Colon (tissue), 2 donors: ENCODE results near the gene ABCA2.
A peak's percentile ranks its signal among the peaks of the same experiment; 100 is the strongest.
"Not testable (repeated sequence)": the region's sequence is repeated elsewhere in the genome, so short reads cannot be mapped to it uniquely, and the experiment has no call there.

Experiments
- FAIRE-seq: peaks from 2 replicates; lab custom pipeline; 2012; peaks lifted over from hg19 to GRCh38; lab: Jason Lieb, UNC
- donor health status: control.
- donor health status: control.

ABCA2 gene

DNA sequence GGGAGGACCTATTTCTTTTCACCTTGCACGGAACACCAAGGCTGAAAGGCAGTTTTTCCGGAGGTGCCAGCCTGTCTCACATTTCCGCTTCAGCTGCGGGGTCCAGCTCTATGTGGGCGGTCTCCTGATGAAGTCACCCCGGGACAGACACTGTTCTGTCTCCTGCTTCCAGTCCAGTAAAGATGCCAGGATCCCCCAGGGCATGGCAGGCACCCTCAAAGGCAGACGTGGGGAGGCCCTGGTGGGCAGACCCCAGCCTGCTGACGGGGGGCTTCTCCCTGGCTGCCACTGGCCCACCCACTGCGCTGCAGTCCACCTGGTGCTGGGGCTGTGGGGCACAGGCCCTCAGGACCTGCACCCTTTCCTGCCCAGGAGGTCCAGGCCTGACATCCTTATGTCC is 34.8 kb upstream of the ABCA2 start:
- FAIRE-seq = not testable (repeated sequence)

DNA sequence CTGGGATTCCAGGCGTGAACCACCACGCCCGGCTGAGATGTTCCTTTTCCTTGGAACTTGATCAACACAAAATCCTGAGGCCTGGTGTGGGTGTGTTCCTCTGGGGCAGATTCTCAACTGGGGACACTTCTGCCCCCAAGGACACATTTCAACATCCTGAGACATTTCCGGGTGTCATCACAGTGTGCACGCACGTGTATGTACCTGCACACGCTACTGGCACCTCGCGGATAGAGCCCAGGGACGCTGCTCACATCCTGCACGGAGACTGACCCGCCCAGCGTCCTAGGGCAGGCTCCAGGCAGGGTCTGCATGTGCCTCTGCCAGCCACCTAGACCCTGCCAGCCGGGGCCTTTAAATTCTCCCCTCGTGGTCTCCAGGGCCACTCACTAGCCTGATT is 34.3 kb upstream of the ABCA2 start:
- no peak for FAIRE-seq

DNA sequence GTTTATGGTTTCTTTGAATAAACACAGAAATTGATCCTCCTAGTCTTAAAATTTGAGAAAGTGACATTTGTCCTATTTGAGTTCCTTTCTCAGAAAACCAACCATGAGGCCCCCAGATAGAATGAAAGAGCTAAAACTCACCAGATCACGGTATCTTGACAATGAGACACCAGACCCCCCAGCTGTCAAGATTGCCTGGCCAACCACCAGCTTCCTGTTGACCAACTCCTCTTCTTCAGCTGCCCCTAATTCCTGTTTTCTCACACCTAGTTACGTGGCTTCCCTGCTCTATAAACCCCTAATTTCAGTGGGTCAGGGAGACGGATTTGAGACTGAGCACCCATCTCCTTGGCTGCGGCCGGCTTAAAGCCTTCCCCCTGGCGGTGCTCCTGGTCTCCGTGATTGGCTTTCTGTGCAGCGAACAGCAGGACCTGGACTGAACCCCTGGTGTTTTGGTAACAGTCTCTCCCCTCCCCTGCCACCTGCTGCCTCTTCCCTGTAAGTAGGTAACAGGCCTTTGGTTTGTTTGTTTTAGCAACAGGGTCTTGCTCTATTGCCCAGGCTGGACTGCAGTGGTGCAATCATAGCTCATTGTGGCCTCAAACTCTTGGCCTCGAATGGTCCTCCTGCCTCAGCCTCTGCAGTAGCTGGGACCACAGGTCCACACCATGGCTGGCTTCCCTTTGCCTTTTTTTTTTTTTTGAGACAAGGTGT is 30.6 kb upstream of the ABCA2 start:
- FAIRE-seq = no peak

DNA sequence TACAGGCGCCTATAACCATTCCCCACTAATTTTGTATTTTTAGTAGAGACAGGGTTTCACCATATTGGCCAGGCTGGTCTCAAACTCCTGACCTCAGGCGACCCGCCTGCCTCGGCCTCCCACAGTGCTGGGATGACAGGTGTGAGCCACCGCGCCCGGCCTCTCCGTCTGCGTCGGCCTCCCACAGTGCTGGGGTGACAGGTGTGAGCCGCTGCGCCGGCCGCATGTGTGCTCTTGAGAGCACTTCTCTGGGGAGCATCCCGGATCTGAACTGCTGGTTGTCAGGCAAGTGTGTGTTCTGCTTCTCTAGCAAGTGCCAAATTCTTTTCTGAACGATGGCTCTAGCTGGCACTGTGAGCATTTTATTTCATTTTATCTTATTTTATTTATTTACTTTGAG is 29.5 kb upstream of the ABCA2 start:
- no peak for FAIRE-seq

DNA sequence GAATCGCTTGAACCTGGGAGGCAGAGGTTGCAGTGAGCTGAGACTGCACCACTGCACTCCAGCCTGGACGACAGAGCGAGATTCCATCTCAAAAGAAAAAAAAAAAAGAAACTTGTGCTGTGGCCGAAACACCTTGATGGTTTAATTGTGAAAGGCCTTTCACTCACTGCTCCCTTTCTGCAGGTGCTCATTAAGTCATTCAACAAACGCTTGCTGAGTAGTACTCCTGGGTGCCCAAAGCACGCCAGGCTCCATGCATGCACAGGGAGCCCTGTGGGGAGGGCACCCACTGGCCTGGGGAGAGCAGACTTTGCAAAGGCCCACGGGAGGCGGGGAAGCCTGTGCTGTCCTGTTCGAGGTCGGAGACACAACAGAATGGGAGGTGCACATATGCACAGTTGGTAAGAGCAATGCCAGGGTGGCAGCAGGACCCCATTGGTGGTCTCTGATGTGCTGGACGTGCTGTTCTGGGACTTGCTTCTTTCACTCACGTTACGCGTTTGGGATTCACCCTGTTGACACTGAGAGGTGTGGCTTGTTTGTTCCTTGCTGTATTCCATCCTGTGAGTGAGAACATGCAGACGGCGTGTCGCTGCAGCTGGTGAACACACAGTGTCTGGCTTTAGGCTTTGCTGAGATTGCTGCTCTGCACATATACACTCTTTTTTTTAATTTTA is 28.8 kb upstream of the ABCA2 start:
- FAIRE-seq = no peak

DNA sequence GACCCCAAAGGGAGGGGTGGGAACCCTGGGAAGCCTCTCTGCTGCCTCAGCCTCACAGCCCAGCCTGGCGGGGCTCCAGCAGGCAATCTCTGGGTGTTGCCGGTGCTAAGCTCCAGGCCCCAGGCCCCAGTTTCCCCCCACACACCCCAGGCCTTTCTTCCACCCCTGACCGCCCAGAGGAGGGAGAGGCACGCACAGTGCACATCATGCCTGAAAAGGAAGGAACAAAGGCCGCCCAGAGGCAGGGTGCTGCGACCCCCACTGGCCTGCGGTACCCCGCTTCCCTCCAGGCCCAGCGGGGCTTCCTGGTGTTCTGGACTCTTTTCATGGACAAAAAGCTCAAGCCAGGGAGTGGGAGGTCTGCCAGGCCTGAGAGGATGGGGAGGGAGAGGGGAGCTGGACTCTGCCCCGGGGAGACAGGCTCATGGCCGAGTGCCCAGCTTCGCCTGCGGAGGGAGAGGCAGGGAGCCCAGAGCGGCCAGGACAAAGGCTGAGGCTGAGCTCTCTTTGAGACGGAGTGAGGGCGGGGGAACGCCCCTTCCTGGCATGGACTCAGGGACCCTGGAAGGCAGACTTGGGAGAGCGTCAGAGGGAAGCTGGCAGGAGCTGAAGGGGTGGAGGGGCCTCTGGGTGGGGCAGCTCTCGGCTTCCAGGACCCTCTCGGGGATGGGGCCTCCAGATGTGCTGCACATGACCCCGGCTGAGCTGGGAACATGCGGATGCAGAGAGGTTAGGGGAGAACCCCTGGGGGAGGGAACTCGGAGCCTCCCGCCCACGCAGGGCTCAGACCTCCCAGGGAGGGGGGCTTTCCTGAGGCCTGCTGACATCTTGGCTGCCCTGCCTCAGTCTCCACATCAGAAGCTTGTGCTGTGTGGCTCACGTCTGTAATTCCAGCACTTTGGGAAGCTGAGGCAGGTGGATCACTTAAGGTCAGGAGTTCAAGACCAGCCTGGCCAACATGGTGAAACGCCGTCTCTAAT is 27.6 kb upstream of the ABCA2 start:
- no peak for FAIRE-seq

DNA sequence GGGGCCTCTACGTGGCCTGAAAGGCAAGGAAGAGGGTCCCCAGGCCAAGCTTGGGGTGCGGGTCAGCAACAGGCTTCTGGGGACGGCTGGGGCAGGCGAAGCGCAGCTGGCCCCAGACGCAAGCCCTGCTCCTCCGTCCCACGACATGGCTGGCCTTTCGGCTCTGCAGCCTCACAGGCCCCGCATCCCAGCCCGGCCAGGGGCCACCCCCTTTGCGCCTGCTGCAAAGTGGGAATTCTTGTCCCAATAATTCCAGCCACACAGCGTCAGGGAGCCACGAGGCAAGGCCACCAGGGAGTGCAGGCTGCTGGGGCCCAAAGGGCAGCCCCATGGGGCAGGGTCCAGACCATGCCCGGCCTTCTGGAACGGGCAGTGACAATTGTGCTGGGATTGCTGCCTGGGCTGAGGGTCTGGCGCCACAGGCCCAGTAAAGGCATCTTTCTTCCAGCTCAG is 26.9 kb upstream of the ABCA2 start:
- FAIRE-seq = no peak

DNA sequence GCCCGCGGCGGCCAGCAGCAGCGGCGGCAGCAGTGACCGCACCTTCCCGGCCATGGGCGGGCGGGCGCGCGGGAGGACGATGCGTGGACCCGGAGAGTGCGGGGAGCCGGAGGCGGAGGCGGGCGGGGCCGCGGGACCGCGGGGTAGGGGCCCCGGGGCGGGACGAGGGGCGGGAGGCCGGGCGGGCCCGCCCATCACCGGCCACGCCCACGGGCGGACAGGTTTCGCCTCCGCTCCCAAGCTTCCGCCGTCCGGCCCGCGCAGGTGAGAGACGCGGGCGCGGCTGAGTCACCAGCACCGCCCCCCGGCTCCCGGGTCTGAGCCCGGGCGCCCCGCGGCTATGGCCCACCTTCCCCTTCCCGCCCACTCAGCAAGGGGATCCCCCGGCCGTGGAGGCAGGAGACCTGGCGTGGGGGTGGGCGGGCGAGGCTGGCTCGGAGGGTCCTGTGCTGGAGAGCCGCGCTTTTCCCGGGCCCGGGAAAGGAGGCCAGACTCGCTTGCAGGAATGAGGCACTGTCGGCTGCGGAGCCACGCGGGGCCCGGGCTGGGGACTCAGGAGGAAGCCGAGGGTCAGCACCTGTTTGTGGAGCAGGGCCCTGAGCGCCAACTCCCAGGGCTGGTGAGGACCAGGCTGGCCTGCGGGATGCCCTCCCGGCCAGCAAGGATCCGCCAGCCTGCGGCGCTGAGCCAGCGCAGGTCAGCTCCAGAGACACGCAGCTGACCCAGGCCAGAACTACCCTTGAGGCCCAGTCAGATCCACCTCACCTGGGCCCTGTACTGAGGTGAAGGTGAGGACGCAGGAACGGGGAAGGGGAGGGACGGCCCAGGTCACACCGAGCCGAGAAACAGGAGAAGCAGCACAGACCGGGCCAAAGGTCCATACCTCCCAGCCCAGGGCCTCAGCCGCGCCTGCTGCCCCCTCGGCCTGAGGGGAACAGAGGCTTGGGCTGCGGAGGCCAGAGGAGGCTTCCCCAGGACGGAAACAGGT is 26.2 kb upstream of the ABCA2 start, which contains the start of gene ENTPD2:
Gene ENTPD2 (minus strand): TSS at position 118 of the 988 bp plus-strand sequence. CDS start 64 bp downstream, at position 54.
- no peak for FAIRE-seq

DNA sequence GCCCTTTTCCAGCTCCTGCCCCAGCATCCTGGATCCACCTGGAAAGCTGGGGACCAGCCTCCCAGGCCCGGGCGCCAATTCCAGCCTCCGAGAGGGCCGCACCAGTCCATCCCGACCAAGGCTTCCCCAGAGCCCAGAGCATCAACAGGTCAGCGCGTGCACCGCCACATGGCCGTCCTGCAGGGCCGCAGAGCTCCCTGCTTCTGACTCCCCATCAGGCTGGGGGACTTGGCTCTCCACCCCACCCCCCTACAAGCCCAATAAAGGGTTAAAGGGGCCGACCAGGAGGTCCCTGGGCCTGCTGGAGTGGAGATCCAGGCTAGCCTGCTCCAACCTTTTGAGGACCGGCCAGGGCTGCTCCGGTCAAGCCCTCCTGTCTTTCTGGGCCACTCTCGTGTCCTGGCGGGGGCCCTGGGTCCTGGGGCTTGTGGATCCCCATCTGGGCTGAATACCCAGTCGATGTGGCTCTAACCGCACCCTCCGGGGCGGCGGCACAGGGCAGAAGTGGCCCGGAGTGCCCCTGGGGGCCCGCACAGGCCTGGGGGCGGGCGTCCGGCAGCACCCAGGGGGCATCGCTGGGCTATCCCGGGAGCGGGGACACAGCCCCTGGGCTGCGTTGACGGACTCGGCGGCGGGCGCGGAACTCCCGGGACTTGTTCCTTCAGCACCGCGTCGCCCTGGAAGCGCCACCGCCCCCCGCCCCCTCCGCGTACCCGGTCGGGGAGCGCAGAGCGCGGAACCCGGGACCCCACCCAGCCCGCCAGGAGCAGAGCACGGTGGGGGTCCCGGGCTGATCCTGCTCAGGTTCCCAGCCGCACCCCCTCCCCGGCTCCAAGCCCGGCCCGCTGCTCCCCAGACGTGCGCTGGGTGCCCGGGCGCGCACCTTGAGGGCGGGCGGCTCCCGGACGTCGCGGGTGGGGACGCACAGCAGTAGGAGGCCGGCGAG is 25.2 kb upstream of the ABCA2 start:
- no peak for FAIRE-seq

DNA sequence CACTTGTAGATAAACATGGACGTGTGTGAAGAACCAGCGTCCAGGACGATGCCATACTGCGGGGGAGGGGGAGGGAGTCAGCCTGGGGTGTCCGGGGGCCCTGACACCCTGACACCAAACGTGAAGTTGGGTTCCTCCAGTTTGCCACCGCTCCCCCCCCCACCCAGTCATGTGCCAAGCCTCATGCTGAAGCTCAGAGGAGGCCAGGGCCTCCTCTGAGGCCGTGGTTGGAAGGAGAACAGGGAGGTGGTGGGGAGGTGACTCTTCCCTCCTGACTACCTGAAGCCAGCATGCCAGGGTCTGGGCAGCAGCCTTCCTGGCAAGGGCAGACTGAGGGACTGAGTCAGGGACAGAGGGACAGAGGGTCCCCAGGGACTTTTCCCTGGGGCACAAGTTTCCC is 24.3 kb upstream of the ABCA2 start:
- FAIRE-seq = no peak

DNA sequence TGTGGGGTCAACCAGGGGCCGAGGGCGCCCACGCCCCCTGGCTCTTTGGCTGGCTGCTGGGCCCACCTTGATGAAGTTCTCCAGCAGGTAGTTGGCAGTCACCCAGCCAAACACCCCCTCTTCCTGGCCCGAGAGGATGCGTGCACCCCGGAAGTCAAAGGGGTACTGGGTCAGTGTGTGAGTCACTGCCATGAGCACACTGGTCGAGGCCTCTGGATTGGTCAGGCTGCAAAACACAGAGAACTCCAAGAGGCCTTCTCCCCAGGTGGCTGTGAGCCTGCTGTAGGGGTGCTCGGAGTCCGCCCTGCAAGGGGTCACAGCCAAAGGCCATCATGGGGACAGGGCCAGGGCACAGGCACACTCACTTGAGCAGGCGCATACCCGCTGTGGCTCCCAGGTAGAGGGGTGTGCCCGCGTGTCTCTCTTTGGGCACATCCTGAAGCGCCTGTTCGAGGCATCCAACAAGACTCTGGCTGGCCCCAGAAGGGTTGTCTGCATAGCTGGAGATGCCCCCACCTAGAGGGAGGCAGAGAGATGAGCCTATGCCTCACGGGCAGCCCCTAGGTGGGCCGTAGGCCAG is 23.2 kb upstream of the ABCA2 start:
- no peak for FAIRE-seq

DNA sequence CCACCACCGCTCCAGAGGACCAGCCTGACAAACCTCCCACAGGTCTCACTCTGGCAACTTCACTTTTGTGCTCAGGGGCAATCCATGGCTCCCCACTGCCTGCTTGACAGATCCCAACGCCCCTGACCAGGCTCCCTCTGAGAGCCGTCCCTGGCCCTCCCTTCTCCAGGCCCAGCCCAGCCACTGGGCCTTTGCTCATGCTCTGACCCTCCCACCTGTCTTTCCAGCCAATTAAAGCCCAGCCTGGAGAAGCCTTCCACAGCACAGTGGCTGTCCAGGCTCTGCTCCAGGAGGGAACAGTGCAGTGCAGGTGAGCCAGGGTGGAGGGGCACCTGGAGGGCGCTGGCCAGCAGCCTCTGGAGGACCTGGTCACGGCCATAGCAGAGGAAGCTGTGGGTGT is 22.5 kb upstream of the ABCA2 start:
- no peak for FAIRE-seq

DNA sequence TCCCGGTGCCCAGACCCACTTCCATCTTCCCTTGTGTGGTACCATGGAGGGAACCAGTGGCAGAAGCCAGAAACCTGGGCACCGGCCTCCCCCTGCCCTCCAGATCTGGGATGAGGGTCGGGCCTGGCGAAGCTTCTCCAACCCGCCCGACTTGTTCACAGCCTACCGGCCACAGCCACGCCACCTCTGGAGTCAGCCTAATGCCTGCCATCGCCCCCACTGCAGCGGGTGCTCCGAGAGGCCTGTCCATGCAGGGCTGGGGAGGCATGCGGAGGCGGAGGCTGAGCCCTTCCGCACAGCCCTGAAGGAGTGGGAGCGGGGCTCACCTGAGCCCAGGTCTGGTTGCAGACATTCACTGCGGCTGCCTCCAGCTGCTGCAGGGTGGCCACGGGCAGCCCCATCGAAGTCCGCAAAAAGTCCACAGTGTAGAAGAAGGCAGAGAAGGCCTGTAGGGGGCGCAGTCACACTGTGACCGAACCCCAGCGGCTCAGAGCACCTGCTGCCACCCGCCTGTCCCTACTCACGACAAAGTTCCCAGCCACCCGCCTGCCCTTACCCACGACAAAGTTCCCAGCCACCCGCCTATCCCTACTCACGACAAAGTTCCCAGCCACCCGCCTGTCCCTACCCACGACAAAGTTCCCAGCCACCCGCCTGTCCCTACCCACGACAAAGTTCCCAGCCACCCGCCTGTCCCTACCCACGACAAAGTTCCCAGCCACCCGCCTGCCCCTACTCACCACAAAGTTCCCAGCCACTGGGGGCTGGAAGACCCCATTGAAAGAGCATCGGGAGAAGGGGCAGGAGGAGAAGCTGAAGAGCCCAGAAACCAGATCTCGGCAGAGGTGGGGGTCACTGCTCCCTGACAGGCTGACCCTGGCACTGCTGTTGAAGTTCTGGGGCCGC is 21.8 kb upstream of the ABCA2 start:
- FAIRE-seq = peak; percentile 72

DNA sequence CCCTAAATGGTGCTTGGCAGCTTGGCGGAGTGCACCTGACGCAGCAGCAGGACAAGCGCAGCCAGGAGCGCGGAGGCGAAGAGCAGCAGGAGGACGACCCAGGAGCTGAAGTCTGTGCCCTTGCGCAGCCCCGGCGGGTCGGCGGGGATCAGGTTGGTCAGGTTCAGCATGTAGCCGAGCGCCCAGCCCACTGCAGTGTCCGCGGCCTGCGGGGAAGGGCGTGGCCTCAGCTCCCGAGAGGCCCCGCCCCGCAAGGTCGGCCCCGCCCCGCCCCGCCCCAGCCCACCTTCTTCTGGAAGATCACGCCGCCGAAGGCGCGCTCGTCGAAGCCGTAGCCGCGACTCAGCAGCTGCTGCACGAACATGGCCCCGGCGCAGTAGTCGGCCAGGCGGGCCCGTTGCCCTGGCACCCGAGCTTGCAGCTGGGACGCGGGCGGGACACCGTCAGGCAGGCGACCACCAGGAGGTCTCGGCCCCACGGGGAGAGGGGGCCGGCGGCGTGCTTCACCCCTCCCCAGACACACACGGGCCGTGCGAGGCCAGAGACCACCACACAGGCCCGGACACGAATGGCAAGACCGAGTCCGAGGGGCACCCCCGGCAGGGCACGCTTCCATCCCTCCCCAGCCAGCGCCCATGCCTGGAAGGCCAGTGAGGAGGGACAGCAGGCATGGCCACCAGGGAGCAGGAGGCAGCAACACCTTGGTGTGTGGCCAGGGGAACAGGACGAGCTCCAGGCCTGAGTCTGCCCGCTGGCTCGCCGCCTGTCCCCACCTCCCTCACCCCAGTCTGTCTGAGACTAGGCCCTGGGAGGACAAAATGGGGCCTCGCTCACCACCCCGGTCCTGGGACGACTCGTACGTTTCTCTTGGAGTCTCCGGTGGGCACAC is 20.9 kb upstream of the ABCA2 start:
- no peak for FAIRE-seq

DNA sequence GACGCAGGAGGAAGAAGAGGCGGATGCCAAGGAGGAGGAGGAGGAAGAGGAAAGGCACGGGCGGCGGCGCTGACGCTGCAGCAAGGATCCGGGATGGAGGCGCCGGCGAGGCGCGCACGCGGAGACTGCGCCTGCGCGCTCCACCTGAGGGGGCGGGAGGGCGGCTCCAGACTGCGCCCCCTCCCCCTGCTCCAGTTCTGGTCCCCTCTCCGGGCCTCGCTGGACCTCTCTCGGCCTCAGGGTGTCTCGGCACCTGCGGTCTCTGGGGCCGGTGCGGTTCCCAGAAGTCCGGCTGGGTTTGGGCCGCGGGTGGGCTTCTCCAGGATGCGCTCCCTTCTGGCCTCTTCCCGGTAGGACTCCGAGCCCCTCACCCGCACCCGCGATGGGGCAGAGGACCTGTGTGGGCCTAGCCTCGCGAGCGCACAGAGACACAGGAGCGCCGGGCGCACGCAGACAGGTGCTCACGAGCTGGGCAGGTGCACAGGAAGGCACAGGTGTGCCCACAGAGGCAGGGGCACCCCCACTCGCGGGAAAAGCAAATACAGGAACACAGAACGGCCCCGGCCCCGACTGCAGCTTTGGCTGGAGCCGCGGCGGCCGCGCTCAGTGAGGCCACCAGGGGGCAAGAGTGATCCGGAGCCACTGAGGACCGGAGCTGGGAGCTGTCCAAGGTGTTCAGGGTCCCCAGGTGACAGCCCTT is 18.2 kb upstream of the ABCA2 start, which contains the start of gene NPDC1:
Gene NPDC1 (minus strand): TSS at position 90 of the 700 bp plus-strand sequence. CDS start 188 bp downstream, outside the sequence.
- FAIRE-seq = no peak

DNA sequence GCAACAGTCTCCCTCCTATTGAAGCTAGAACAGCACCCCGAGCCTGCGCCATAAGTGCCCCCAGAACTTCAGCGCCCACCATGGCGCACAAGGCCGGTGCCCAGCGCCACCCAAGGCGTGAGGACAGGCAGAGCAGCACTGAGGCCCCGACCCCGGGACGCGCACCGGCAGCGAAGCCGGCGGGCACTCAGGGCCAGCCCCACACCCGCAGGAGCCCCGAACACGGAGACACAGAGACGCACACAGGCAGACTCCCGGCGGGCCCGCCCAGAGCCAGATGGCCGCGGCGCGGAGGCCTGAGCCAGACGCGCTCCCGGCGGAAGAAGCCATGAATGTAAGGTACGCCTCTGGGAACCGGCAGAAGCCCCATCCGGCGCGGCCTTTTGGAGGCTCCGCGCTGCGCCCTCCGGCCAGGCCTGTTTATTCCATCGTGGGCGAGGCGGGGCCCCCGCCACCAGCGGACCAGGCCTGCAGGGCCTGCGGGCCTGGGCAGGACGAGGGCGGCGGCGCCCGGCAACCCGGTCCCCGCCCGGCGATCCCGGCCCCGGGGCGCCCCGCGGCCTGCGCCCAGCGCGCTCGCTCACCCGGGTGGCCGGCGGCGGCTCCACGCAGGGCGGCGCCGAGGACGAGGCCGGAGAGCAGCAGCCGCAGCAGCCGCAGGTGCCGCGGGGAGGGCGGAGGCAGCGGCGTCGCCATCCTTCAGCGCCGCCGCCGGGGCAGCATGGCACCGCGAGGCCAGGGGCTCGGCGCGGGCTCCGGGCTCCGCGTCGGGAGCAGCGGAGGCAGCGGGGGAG is 17.5 kb upstream of the ABCA2 start:
- no peak for FAIRE-seq
